Measurements from ENCODE around the gene ULBP2.
A peak's percentile ranks its signal among the peaks of the same experiment; 100 is the strongest.
"Not testable (repeated sequence)": the region's sequence is repeated elsewhere in the genome, so short reads cannot be mapped to it uniquely, and the experiment has no call there.

The ULBP2 gene

DNA sequence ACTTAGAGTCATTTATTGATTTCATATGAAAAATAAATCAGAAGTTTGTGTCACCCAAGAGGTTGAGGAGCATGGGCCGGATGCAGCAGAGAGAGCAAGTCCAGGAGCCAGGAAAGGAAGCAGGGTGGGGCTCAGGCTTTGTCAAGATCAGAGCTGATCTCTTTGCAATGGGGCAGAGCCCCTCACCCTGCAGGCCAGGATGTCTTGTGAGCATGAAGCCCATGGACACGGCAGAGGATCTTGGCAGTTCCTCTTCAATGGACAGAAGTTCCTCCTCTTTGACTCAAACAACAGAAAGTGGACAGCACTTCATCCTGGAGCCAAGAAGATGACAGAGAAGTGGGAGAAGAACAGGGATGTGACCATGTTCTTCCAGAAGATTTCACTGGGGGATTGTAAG is 27.1 kb downstream of the ULBP2 start:
- not testable (repeated sequence) for DNase-seq (ENCODE audit: low spot score)

DNA sequence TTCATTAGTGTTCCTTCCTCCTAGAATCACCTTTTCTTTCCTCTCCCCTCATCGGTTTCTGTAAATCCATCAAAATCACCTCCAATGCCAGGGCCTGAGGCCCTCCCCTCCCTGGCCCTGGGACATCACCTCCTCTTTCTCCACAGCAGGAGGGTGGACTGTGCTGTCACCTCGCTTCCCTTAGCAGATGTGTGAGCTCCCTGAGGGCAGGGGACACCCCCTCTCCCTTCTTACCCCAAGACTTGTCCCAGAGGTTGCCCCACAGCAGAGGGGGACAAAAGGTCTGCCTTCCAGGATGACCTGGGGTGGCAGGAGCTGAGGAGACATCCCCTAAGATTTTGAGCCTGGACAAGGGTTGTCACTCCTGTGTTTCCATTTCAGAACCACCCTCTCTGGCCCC is 27.8 kb downstream of the ULBP2 start:
- no peak for DNase-seq (ENCODE audit: low spot score)

DNA sequence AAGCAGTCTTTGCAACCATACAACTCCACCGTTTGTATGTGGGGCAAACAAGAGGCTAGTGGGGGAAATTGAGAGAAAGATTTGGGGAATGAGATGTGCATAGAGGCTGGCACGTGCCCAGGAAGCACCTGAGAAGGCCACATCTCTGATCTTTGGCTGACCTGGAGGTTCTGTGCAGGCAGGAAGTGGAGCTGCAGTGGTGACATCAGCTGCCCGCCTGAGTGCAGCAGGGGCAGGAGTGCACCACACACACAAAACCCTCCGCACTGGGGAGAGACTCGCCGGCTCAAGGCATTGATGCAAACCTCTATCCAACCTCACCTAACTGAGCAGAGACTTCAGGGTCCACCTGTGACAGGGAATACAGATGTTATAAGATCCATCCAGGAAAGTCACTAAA is 32.6 kb downstream of the ULBP2 start:
- DNase-seq (ENCODE audit: low spot score): not testable (repeated sequence)

DNA sequence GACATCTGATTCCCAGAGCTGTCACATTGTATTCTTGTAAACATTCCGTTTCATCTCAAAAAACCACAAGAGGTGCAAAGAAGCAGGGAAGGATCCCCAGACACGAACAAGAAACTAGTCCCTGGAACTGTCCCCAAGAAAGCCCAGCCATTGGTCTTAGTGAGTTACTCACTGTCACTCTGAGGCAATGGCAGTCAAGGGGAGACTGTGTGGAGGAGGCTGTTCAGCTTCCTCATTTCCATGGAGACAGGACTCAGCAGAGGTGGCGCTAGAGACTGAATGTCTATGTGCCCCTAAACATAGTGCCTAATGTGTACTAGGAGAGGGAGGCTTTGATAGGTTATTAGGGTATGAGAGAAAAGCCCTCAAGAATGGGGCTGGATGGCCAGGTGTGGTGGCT is 33.0 kb downstream of the ULBP2 start:
- no peak for DNase-seq (ENCODE audit: low spot score)

DNA sequence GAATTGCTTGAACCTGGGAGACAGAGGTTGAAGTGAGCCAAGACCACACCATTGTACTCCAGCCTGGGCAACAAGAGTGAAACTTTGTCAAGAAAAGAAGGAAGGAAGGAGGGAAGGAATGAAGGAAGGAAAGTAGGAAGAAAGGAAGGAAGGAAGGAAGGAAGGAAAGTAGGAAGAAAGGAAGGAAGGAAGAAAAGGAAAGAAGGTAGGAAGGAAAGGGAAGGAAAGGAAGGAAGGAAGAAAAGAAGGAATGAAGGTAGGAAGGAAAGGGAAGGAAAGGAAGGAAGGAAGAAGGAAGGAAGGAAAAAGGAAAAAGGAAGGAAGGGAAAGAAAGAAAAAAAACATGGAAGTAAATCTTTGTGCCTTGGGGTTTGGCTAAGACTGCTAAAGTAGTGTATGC is 33.6 kb downstream of the ULBP2 start:
- no peak for DNase-seq (ENCODE audit: low spot score)

DNA sequence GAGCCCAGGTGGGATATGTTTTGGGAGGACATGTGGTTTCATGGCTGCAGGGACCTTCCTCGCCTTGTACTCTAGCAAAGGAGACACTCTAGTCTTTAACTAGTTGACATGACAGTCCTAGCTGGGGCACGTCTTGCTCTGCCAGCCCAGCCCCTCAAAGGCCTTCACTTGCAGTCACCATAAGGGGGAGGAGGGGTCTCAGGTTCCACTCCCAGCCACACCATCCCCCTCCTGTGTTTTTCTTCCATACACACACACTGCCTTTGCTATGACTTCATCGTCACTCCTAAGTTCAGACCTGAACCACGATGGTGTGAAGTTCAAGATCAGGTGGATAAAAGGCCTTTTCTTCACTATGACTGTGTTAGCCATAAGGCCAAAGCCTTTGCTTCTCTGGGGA is 35.4 kb downstream of the ULBP2 start:
- DNase-seq (ENCODE audit: low spot score): no peak

DNA sequence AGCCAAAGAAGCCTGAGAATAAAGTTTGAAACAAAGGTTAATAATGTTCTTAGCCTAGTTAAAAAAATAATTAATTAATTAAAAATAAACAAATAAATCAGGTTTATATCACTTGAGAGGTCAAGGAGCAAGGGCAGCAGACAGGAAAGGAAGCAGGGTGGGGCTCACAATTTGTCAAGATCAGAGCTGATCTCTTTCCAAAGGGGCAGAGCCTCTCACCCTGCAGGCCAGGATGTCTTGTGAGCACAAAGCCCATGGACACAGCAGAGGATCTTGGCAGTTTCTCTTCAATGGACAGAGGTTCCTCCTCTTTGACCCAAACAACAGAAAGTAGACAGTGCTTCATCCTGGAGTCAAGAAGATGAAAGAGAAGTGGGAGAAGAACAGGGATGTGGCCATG is 36.8 kb downstream of the ULBP2 start:
- DNase-seq (ENCODE audit: low spot score): no peak

DNA sequence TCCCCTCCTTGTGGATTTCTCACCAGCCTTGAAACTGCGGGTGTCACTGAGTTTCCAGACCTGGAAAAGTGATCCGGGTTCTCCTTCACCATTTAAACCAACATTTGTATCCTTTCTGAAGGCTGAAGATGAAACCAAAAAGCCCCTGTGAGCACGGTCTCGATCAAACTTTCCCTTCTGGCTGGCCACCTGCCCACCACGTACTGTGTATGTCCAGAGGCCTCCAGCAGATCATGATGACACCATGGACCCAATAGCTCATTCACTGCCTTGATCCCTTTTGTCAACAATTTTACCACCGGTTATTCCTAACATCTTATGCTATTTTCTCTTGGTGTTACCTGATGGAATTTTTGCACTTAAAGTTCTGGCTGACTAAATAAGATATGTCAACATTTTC is 37.5 kb downstream of the ULBP2 start:
- no peak for DNase-seq (ENCODE audit: low spot score)

DNA sequence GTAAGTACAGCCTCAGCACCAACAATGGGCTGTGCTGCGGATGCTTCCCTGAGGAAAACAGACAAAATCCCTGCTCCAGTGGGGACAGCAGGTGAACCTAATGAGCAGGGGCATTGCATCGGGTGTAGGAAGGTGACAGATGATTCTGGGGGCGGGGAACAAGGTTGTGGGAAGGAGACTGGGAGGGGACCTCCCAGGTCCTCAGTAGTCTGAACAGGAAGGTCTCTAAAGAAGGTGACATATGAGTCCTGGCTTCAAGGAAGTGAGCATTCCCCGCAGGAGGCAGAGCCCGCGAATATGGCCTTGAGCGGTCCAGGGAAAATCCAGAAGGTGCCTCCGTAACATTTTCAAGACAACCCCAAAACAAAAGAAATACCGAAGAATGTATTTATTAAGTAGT is 41.3 kb downstream of the ULBP2 start:
- no peak for DNase-seq (ENCODE audit: low spot score)

DNA sequence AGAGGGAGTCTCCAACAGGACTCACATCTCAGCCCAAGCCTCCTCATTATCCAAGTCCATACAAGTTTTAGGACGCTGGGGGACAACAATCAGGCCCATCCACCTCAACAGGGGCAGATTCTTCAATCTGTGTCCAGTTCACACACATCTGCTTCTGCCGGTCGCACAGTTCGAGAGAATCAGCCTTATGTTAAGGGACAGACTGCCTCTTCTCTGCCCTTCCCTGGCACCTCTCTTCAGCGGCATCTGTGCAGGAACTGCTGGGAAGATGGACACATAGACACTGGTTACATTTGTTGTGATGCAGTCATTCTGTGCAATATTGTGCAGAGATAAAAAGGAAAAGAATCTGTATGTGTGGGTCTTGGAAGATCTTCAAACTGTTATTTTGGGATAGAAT is 43.0 kb downstream of the ULBP2 start:
- DNase-seq (ENCODE audit: low spot score): no peak

DNA sequence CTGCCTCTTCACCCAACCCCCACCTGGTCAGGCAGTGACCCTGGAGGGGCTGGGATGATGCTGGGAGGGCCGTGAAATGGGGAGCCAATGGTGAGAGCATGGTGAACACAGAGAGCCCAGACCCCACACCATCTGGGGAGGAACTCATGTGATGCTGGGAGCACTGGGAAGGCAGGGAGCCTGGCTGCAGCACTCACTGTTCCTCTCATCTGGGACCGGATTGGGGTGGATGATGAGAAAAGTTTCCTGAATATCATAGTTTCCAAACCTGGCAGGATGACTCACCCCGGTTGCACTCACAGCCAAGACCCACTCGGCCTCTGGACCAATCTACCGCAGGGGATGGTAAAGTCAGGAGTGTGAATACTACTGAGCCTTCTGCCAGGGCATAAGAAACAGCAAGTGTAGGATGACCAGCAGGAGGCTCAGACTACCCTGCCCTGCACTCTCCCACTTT is 43.7 kb downstream of the ULBP2 start:
- no peak for DNase-seq (ENCODE audit: low spot score)

DNA sequence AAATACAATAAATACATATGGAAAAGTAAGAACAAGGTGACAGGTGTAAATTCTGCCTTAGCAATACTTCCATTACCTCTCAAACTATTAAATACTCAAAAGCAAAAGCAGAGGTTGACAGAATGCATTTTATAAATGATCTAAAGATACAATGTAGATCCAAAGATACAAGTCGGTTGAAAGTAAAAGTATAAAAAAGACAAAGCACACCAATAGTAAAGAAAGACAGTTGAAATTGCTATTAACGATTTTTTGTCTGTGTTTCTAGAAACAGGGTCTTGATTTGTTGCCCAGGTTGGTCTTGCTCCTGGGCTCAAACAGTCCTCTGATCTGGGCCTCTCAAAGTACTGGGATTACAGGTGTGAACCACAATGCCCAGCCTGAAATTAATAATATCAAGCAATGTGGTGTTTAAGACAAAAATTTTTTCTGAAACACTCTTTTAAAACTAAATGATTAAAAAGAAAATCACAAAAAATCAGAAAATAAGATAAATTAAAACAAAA is 45.8 kb downstream of the ULBP2 start:
- DNase-seq (ENCODE audit: low spot score): no peak

DNA sequence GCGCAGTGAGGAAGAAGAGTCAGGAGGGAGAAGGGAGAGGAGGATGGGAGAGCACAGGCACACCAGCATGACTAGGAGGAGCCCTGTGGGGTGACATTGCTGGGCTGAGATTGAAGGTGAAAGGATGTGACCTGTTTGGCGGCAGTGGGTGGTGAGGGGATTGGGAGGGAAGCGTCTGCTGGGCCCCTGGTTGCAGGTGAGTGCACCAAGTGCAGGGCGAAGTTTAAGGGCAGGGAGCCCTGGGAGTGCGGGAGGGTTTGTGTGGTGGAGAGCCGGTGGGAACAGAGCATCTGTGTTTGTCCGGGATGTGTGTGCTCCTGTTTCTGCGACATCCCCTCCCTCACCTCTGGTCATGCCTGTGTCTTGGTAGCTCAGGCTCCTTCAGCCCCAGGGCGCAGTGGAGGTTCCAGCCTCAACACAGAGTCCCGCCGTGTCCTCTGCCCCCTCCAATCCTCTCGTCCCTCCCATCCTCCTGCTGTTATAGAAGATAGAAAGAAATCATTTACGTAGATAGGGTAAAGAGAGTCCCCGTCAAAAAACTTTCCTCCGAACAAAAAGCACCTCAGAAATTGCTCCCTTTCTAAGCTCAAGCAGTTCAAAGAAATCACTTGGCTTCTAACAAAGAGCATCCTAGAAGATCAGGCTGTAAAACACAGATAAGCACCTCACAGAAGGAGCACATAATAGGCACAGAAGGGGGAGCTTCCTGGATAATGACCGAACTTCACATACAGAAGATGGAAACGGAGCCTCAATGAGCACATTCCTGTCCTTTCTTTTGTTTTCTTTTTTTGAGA is 46.9 kb downstream of the ULBP2 start:
- DNase-seq (ENCODE audit: low spot score): no peak

DNA sequence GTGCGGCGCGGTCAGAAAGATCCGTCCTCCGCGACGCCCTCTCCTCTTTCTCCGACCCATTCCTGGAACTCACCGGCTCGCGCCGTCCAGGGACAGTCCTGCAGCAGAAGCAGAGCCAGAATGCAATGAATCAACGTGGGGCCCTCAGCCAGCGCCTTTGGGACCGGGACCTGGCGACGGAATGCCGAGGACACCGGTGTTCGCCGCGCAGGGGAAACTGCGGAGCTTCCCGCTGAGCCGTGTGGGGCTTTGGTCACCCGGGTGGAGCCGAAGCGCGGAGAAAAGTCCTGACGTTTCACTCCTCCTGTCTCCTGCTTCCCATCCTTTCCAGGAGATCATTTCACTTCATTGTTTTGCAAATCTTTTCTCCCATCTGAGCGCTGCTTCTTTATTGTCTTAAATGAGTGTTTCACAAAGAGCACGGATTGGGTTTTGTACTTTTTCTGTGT is 48.4 kb downstream of the ULBP2 start:
- DNase-seq (ENCODE audit: low spot score): no peak

DNA sequence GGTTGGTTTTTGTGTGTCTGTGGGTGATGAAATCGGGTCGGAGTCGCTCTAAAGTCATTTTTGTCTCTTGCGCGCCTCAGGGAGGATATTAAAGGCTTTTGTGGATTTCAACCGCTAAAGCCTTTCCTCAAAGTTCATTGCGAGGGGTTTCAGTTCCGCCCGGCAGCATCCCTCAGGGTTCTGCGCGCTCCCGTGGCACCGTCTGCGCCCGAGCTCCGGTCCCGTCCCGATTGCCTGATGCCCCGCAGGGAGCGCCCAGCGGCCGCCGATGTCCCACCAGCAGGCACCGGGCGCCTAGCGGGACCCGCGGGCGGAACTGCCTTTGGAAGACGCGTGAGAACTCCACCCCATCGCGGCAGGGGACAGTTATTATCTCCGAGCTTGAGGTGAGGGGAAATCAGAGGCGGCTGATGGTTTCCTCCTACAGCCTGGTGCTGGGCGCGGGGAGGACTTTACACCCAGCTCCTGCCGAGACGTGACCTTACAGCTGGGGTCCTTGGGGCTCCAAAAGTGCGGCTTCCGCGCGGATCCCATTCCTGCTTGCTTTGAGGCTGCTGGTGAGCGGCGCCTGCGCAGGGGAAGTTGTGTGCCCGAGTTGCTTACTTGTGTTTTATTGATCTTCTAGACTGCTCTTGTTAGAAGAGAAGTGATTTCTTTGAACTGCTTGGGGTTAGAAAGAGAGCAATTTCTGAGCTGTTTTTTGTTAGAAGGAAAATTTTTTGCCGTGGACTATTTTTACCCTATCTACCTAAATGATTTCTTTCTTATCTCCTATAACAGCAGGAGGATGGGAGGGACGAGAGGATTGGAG is 49.1 kb downstream of the ULBP2 start:
- DNase-seq (ENCODE audit: low spot score): peak; percentile 62

DNA sequence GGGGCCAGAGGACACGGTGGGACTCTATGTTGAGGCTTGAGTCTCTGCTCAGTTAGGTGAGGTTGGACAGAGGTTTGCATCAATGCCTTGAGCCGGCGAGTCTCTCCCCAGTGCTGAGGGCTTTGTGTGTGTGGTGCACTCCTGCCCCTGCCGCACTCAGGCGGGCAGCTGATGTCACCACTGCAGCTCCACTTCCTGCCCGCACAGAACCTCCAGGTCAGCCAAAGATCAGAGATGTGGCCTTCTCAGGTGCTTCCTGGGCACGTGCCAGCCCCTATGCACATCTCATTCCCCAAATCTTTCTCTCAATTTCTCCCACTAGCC is 49.6 kb downstream of the ULBP2 start:
- DNase-seq (ENCODE audit: low spot score): not testable (repeated sequence)

DNA sequence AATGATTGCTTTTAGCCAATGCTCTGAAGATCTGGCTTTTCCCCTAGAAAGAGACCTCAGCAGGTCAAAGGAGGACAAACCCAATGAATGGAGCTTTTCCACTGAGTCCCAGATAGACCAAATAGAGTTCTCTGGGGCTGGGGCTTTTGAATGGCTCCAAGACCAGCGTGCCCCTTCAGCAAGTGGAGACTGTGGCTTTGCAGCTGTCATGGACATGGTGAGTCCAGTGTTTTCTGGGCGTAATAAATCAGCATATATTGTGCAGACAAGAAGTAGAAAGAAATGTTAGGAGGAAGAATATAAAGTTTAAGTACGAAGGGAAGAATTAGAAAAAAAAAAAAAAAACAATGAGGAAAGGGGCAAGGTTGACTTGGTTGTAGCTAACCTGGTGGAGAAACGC is 50.0 kb downstream of the ULBP2 start:
- no peak for DNase-seq (ENCODE audit: low spot score)

DNA sequence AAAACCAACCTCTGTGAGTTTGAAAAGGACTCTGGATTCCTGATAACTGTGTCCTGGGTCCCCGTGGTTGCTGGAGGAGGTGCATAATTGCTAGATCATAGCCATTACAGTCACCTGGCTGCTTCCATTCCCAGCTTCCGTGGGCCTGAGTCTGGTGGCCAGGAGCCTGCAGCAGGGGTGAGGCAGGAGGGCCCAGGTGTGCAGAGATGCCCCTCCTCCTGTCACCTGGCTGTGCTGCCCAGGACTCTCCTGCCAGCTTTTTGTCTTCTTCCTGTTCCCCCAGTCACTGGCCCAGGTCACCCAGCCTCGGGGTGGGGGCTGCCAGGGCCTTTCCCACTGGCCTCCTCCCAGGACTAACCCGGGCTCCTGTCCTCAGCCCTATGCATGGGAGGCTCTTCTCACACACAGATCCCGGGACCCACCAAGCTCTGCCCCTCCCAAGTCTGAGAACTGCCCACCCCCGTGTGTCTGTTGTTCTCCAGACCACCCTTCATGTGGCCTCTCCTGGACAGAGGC is 53.5 kb downstream of the ULBP2 start:
- DNase-seq (ENCODE audit: low spot score): no peak

DNA sequence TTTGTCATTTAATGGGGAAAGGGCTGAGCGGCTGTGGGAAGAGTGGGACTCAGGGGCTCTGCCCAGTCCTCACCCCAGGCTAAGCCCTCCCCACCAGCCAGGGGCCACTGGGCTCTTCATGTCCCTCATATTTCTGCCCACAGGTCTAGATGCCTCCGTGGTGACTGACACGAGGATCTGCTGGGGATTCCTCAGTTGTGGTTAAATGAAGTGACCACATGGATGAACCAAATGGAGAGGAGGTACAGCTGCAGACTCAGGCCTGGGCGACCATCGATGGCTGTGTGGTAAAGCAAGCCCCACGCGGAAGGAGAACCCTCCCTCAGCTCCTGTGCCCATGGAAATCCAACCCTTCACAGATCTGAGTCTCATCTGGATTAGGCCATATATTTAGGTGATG is 54.2 kb downstream of the ULBP2 start:
- DNase-seq (ENCODE audit: low spot score): no peak
